ENCODE measurements around the gene HACD2. TPM values are rescaled to one million over a fixed set of nuclear protein-coding genes. Genes with fewer than 3 reads are reported as not detected.
A peak's percentile ranks its signal among the peaks of the same experiment; 100 is the strongest.

Gene HACD2
- total and polyA plus RNA-seq, 8 donors: 5.3 to 36.0 (median 14.4) TPM

DNA sequence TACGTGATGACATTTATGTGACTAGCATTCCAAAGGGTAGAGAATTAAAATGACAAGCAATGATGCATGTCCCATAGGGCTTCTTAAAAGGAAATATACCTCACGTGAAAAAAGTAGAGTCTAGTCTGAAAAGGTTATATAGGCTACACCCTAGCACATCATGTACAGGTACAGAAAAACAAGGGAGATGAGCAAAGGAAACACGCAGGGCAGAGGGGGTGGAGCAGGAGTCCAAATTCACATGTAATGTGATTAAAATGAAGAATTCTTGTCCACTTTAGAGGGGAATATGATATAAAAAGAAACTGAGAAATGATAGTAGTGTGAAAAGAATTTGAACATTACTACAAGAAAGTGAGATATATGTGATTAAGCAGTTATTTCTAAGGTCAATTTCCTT, 59.4 kb downstream of the HACD2 start:
- Histone ChIP-seq H3K4me3 (no peak overlapping the region), H3K27ac (no peak overlapping the region), H3K9me3 (no peaks in the 10 kb centered on the region), H3K27me3 (no peaks in the 10 kb centered on the region), H3K36me3 (peaks cover 10 to 42% (median 36%) of the 10 kb centered on the region in 4 donors), H3K4me1 (peaks cover 0 to 26% (median 12%) of the 10 kb centered on the region in 4 donors)
- intact Hi-C loops (cut with DNase I; ENCODE audit: low total_unique reads): no loop called here
- TF ChIP-seq EP300 (IDR thresholded peaks at IDR 0.05) (no peak), POLR2AphosphoS5 (IDR thresholded peaks at IDR 0.05) (no peak), POLR2A (IDR thresholded peaks at IDR 0.05) (no peak)
- TF ChIP-seq, protein P1, sequence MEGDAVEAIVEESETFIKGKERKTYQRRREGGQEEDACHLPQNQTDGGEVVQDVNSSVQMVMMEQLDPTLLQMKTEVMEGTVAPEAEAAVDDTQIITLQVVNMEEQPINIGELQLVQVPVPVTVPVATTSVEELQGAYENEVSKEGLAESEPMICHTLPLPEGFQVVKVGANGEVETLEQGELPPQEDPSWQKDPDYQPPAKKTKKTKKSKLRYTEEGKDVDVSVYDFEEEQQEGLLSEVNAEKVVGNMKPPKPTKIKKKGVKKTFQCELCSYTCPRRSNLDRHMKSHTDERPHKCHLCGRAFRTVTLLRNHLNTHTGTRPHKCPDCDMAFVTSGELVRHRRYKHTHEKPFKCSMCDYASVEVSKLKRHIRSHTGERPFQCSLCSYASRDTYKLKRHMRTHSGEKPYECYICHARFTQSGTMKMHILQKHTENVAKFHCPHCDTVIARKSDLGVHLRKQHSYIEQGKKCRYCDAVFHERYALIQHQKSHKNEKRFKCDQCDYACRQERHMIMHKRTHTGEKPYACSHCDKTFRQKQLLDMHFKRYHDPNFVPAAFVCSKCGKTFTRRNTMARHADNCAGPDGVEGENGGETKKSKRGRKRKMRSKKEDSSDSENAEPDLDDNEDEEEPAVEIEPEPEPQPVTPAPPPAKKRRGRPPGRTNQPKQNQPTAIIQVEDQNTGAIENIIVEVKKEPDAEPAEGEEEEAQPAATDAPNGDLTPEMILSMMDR (IDR thresholded peaks at IDR 0.05): no peak
- no peak for DNase-seq
- 90 to 93% (median 93%) methylated on average over 3 of the region's 3 CpGs for WGBS, 5 donors

DNA sequence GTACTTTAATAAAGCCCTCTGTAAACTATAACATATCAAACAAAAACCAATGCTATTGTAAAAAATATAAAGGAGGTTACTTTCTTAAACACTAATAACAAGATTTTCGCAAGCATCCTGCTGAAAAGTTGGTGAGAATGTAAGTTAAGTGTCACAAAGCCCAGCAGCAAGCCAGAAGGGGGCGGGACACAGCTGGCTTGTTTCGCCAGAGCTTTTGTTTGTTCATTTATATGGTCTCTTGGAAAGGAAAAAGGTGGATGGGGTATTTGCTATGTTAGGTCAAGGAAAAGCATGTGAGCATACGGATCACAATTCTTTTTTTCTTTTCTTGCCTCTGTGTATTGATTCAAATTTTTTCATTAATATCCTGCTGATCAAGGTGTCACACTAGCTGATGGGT, 59.9 kb downstream of the HACD2 start:
- DNase-seq: peak in 1 of 2 donors; percentile 20
- no peaks in the 10 kb centered on the region for H3K9me3 ChIP-seq
- intact Hi-C loops (cut with DNase I; ENCODE audit: low total_unique reads): no loop called here

DNA sequence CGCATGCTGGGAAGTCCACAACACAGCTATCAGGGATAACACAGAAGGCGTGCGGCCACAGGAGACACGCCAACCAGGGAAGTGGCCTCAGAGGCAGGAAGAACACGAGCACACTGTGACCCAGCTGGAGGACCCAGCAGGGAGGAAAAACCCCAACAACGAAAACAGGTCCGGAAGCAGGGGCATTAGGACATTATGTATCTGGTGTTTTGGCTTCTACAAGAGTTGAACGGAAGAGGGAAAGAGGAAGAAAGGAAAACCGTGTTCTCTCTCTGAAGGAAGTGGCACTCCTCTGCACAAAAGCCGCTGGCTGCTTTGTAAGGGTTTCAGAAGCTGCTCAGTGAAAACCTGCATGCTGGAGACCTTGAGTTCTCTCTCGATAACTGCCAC, 61.8 kb downstream of the HACD2 start:
- TF ChIP-seq POLR2A (IDR thresholded peaks at IDR 0.05) (no peak), EP300 (IDR thresholded peaks at IDR 0.05) (no peak), POLR2AphosphoS5 (IDR thresholded peaks at IDR 0.05) (no peak)
- TF ChIP-seq, protein P1 (IDR thresholded peaks at IDR 0.05): no peak
- Histone ChIP-seq H3K4me3 (no peak overlapping the region), H3K27ac (peak overlapping the region in 2 of 5 donors; percentile 32 to 49), H3K36me3 (peaks cover 10 to 42% (median 35%) of the 10 kb centered on the region in 4 donors), H3K27me3 (no peaks in the 10 kb centered on the region), H3K4me1 (peaks cover 0 to 25% (median 12%) of the 10 kb centered on the region in 4 donors), H3K9me3 (no peaks in the 10 kb centered on the region)
- DNase-seq: no peak
- intact Hi-C loops (cut with DNase I; ENCODE audit: low total_unique reads): no loop called here
- 79 to 90% (median 81%) methylated on average over 9 to 11 of the region's 11 CpGs for WGBS, 5 donors

More for the DNA sequence above, 59.9 kb downstream of the HACD2 start:
- Histone ChIP-seq H3K27me3 (no peaks in the 10 kb centered on the region), H3K4me1 (peaks cover 0 to 26% (median 12%) of the 10 kb centered on the region in 4 donors), H3K36me3 (peaks cover 10 to 42% (median 36%) of the 10 kb centered on the region in 4 donors), H3K4me3 (no peak overlapping the region), H3K27ac (no peak overlapping the region)
- 70 to 80% (median 75%) methylated on average over 4 of the region's 4 CpGs for WGBS, 5 donors
- TF ChIP-seq, protein P1 (IDR thresholded peaks at IDR 0.05): no peak
- TF ChIP-seq POLR2A (IDR thresholded peaks at IDR 0.05) (no peak), POLR2AphosphoS5 (IDR thresholded peaks at IDR 0.05) (no peak), EP300 (IDR thresholded peaks at IDR 0.05) (no peak)

DNA sequence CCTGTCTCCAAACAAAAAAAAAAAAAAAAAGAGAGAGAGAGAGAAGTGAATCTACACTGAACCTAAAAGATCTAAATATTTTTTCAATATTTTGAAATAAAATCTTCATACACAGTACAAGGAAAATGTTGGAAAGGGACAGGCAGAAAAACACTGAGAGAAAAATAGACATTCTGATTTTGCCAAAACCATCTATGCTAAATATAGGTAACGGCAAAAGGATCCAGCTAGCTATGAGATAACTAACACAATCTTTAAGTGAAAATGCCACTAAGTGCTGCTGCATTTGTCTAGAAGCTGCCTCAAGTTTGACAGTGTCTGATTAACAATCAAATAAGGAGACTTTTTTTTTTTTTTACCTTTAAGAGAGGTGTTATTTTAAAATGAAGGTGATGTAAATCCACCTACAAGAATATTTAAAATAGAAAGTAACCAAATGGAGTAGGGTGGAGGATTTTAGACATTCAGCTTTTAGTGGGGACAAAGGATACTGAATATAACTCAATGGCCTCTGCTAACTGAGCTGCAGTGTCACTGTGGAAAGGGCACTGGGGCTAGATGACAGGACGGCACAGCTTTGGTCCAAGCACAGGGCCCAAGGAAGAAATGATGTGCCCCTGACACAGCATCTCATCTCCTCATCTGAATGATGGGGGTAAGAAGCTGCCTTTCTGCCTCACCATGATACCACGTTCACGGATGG, 62.4 kb downstream of the HACD2 start:
- Histone ChIP-seq H3K27me3 (no peaks in the 10 kb centered on the region), H3K4me3 (no peak overlapping the region), H3K36me3 (peaks cover 6 to 36% (median 32%) of the 10 kb centered on the region in 4 donors), H3K27ac (peak overlapping the region in 2 of 5 donors; percentile 32 to 49), H3K9me3 (no peaks in the 10 kb centered on the region), H3K4me1 (peaks cover 0 to 20% (median 12%) of the 10 kb centered on the region in 4 donors)
- WGBS, 5 donors: 80 to 98% (median 89%) methylated on average over 4 of the region's 4 CpGs
- DNase-seq: no peak
- TF ChIP-seq POLR2AphosphoS5 (IDR thresholded peaks at IDR 0.05) (no peak), POLR2A (IDR thresholded peaks at IDR 0.05) (no peak)
- intact Hi-C loops (cut with DNase I; ENCODE audit: low total_unique reads): no loop called here

All from stomach (tissue), 9 donors.